Measurements from ENCODE around the gene CCDC38. TPM values are rescaled to one million over a fixed set of nuclear protein-coding genes. Genes with fewer than 3 reads are reported as not detected.
A peak's percentile ranks its signal among the peaks of the same experiment; 100 is the strongest.

CCDC38 gene
- total and polyA plus RNA-seq, 8 donors, result 0.18 to 1.1 (median 0.58) TPM; not detected in 1

DNA sequence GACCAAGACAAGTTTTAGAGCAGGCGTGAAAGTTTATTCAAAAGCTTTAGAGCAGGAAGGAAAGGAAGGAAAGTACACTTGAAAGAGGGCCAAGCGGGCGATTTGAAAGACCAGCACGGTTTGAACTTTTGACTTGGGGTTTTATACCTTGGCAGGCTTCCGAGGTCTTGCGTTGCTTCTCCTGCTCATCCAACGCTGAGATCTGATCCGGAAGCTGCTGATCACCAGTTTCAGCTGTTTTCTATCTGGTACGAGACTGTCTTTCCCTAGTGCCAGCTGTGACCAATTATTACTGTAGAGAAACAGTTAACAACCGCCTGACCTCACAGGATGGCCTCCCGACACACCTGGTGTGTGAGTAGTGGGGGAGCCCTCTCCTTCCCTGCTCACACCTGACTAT, 104.3 kb downstream of the CCDC38 start:
- Histone ChIP-seq H3K9me3 (no peaks in the 10 kb centered on the region), H3K27me3 (peaks cover 0 to 13% of the 10 kb centered on the region in 2 donors), H3K4me3 (no peak overlapping the region), H3K4me1 (peaks cover 4 to 9% of the 10 kb centered on the region in 2 donors), H3K36me3 (no peaks in the 10 kb centered on the region), H3K27ac (peak overlapping the region in 1 of 2 donors; percentile 57)
- peak in 2 of 4 donors; percentile 41 to 52 for DNase-seq
- intact Hi-C loops (cut with DNase I), result no loop called here
- TF ChIP-seq, protein P1, sequence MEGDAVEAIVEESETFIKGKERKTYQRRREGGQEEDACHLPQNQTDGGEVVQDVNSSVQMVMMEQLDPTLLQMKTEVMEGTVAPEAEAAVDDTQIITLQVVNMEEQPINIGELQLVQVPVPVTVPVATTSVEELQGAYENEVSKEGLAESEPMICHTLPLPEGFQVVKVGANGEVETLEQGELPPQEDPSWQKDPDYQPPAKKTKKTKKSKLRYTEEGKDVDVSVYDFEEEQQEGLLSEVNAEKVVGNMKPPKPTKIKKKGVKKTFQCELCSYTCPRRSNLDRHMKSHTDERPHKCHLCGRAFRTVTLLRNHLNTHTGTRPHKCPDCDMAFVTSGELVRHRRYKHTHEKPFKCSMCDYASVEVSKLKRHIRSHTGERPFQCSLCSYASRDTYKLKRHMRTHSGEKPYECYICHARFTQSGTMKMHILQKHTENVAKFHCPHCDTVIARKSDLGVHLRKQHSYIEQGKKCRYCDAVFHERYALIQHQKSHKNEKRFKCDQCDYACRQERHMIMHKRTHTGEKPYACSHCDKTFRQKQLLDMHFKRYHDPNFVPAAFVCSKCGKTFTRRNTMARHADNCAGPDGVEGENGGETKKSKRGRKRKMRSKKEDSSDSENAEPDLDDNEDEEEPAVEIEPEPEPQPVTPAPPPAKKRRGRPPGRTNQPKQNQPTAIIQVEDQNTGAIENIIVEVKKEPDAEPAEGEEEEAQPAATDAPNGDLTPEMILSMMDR (IDR thresholded peaks at IDR 0.05), result no peak
- ATAC-seq, result peak; percentile 52

DNA sequence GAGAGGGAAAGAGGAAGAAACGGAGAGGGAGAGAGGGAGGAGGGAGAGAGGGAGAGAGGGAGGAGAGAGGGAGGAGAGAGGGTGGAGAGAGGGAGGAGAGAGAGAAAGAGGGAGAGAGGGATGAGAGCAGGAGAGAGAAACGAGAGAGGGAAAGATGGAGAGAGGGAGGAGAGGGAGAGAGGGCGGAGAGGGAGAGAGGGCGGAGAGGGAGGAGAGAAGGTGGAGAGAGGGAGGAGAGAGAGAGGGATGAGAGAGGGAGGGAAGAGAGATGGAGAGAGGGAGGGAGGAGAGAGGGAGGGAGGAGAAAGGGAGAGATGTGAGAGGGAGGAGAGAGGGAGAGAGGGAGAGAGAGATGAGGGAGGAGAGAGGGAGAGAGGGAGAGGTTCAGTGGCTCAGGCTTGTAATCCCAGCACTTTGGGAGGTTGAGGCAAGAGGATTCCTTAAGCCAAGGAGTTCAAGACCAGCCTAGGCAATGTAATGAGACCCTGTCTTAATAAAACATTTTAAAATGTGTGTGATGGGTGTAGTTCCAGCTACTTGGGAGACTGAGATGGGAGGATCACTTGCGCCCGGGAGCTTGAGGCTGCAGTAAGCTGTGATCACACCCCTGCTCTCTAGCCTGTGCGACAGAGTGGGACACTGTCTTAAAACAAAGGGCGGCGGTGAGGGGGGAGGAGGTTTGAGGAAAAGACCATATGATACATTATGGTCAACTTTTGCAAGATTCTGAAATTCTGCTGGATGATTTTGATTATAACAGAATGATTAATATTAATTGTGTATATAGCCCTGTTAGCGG, 105.0 kb downstream of the CCDC38 start:
- ATAC-seq (peak; percentile 33), DNase-seq (no peak)
- peaks cover 0 to 7% of the 10 kb centered on the region in 2 donors for H3K27me3 ChIP-seq
- intact Hi-C loops (cut with DNase I), result no loop called here
- peak overlapping the region in 1 of 2 donors; percentile 57 for H3K27ac ChIP-seq
- no peaks in the 10 kb centered on the region for H3K9me3 ChIP-seq
- peaks cover 4 to 9% of the 10 kb centered on the region in 2 donors for H3K4me1 ChIP-seq
- H3K36me3 ChIP-seq, result no peaks in the 10 kb centered on the region
- TF ChIP-seq, protein P1 (IDR thresholded peaks at IDR 0.05), result no peak
- H3K4me3 ChIP-seq, result no peak overlapping the region

GRCh38 chr12:95836630-95837239, 105.7 kb downstream of the CCDC38 start:
- TF ChIP-seq, protein P1 (IDR thresholded peaks at IDR 0.05), result no peak
- Histone ChIP-seq H3K27me3 (peaks cover 0 to 7% of the 10 kb centered on the region in 2 donors), H3K9me3 (no peaks in the 10 kb centered on the region), H3K4me3 (no peak overlapping the region), H3K27ac (peak overlapping the region; percentile 20 to 34), H3K4me1 (peaks cover 4 to 9% of the 10 kb centered on the region in 2 donors), H3K36me3 (no peaks in the 10 kb centered on the region)
- DNase-seq (peak in 1 of 4 donors; percentile 44), ATAC-seq (peak; percentile 77)
- intact Hi-C loops (cut with DNase I), result no loop called here

- H3K4me3 ChIP-seq, result no peak overlapping the region
- no peaks in the 10 kb centered on the region for H3K36me3 ChIP-seq
- peaks cover 4 to 9% of the 10 kb centered on the region in 2 donors for H3K4me1 ChIP-seq
- no peaks in the 10 kb centered on the region for H3K9me3 ChIP-seq
- TF ChIP-seq, protein P1 (IDR thresholded peaks at IDR 0.05), result no peak
- ATAC-seq (peak; percentile 70), DNase-seq (peak in 1 of 4 donors; percentile 21)
- intact Hi-C loops (cut with DNase I), result no loop called here
- peaks cover 0 to 7% of the 10 kb centered on the region in 2 donors for H3K27me3 ChIP-seq
- peak overlapping the region; percentile 20 to 34 for H3K27ac ChIP-seq
These were observed 106.2 kb downstream of the CCDC38 start for GRCh38 chr12:95836185-95836609.

DNA sequence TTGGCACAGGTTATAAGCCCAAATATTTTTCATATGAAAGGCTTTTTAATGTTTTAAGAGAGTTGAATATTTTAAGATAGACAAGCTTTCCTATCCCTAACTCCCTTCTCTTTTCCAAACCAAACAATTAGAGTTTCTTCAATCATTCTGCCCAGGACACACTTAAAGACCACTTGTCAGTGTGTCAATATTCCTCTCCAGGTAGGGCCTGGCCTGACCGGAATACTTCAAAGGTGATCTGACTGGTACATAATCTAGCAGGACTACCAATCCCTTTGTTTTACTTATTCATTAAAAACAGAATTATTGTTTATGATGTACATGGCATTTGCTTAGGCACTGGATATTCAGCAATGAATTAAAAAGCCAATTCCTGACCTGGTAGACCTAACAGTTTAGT, 107.8 kb downstream of the CCDC38 start:
- Histone ChIP-seq H3K27me3 (peaks cover 0 to 7% of the 10 kb centered on the region in 2 donors), H3K4me3 (no peak overlapping the region), H3K36me3 (no peaks in the 10 kb centered on the region), H3K4me1 (peaks cover 4 to 9% of the 10 kb centered on the region in 2 donors), H3K9me3 (no peaks in the 10 kb centered on the region), H3K27ac (peak overlapping the region in 1 of 2 donors; percentile 30)
- ATAC-seq, result peak; percentile 17
- intact Hi-C loops (cut with DNase I), result no loop called here
- DNase-seq, result no peak
- TF ChIP-seq, protein P1 (IDR thresholded peaks at IDR 0.05), result no peak
